ENCODE data around the gene PIP5K1B. TPM values are rescaled to one million over a fixed set of nuclear protein-coding genes. Genes with fewer than 3 reads are reported as not detected.

PIP5K1B gene
- total and polyA plus RNA-seq, 10 of the 15 experiments (the other 5 are each of a cell fraction or from before 2014, with no cell fraction given) = 6.8 to 16.3 (median 10.6) TPM

- TF ChIP-seq, protein P1, sequence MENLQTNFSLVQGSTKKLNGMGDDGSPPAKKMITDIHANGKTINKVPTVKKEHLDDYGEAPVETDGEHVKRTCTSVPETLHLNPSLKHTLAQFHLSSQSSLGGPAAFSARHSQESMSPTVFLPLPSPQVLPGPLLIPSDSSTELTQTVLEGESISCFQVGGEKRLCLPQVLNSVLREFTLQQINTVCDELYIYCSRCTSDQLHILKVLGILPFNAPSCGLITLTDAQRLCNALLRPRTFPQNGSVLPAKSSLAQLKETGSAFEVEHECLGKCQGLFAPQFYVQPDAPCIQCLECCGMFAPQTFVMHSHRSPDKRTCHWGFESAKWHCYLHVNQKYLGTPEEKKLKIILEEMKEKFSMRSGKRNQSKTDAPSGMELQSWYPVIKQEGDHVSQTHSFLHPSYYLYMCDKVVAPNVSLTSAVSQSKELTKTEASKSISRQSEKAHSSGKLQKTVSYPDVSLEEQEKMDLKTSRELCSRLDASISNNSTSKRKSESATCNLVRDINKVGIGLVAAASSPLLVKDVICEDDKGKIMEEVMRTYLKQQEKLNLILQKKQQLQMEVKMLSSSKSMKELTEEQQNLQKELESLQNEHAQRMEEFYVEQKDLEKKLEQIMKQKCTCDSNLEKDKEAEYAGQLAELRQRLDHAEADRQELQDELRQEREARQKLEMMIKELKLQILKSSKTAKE (IDR thresholded peaks at IDR 0.05; ENCODE audit: low read depth, poor library complexity, severe bottlenecking) = no peak
- TF ChIP-seq, protein P2, sequence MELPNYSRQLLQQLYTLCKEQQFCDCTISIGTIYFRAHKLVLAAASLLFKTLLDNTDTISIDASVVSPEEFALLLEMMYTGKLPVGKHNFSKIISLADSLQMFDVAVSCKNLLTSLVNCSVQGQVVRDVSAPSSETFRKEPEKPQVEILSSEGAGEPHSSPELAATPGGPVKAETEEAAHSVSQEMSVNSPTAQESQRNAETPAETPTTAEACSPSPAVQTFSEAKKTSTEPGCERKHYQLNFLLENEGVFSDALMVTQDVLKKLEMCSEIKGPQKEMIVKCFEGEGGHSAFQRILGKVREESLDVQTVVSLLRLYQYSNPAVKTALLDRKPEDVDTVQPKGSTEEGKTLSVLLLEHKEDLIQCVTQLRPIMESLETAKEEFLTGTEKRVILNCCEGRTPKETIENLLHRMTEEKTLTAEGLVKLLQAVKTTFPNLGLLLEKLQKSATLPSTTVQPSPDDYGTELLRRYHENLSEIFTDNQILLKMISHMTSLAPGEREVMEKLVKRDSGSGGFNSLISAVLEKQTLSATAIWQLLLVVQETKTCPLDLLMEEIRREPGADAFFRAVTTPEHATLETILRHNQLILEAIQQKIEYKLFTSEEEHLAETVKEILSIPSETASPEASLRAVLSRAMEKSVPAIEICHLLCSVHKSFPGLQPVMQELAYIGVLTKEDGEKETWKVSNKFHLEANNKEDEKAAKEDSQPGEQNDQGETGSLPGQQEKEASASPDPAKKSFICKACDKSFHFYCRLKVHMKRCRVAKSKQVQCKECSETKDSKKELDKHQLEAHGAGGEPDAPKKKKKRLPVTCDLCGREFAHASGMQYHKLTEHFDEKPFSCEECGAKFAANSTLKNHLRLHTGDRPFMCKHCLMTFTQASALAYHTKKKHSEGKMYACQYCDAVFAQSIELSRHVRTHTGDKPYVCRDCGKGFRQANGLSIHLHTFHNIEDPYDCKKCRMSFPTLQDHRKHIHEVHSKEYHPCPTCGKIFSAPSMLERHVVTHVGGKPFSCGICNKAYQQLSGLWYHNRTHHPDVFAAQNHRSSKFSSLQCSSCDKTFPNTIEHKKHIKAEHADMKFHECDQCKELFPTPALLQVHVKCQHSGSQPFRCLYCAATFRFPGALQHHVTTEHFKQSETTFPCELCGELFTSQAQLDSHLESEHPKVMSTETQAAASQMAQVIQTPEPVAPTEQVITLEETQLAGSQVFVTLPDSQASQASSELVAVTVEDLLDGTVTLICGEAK (IDR thresholded peaks at IDR 0.05; ENCODE audit: borderline replicate concordance) = no peak
- no peak for TF ChIP-seq STAT1 (conservative IDR thresholded peaks at IDR 0.05)
- TF ChIP-seq ZZZ3 (IDR thresholded peaks at IDR 0.05; ENCODE audit: control insufficient read depth, insufficient read length, low read depth) = no peak
- no peak for TF ChIP-seq NFYB (IDR thresholded peaks at IDR 0.05; ENCODE audit: insufficient read depth, low read depth, low read length)
These were observed 10.1 kb downstream of the PIP5K1B start (continued) for GRCh38 chr9:68715181-68715456.
